ENCODE data around the gene ZNF346. TPM values are rescaled to one million over a fixed set of nuclear protein-coding genes. Genes with fewer than 3 reads are reported as not detected.
"Not testable (repeated sequence)": the region's sequence is repeated elsewhere in the genome, so short reads cannot be mapped to it uniquely, and the experiment has no call there.

The ZNF346 gene
- total RNA-seq, 4 donors from 2014 or later = 5.2 to 8.0 (median 6.8) TPM

- no peak for ATAC-seq
- Histone ChIP-seq H3K27me3 (no peaks in the 10 kb centered on the region), H3K9me3 (no peaks in the 10 kb centered on the region), H3K4me1 (peaks cover 6 to 22% of the 10 kb centered on the region in 2 donors), H3K27ac (no peak overlapping the region), H3K4me3 (no peak overlapping the region), H3K36me3 (peaks cover 0 to 11% of the 10 kb centered on the region in 2 donors)
- intact Hi-C loops (cut with DNase I; ENCODE audit: low total_unique reads) = no loop called here
- no peak for DNase-seq
- TF ChIP-seq POLR2A (IDR thresholded peaks at IDR 0.05) = no peak
- in situ Hi-C loops (cut with MboI; ENCODE audit: low sequenced_read_pairs in 4 of 4) = no loop called here
Measured at GRCh38 chr5:176985516-176985915, 37.0 kb upstream of the ZNF346 start.

- in situ Hi-C loops (cut with MboI; ENCODE audit: low sequenced_read_pairs in 4 of 4) = no loop called here
- intact Hi-C loops (cut with DNase I; ENCODE audit: low total_unique reads) = no loop called here
- no peaks in the 10 kb centered on the region for H3K27me3 ChIP-seq
- no peak overlapping the region for H3K4me3 ChIP-seq
- no peak for ATAC-seq
- no peaks in the 10 kb centered on the region for H3K9me3 ChIP-seq
- H3K4me1 ChIP-seq = peaks cover 6 to 22% of the 10 kb centered on the region in 2 donors
- peaks cover 0 to 4% of the 10 kb centered on the region in 2 donors for H3K36me3 ChIP-seq
- TF ChIP-seq CTCF (IDR thresholded peaks at IDR 0.05 in 4 of 5, conservative IDR thresholded peaks at IDR 0.05 in 1 of 5) = no peak
- no peak for TF ChIP-seq POLR2A (IDR thresholded peaks at IDR 0.05)
- no peak for DNase-seq
- no peak overlapping the region for H3K27ac ChIP-seq
Measured at GRCh38 chr5:176986280-176986679, 36.2 kb upstream of the ZNF346 start.

DNA sequence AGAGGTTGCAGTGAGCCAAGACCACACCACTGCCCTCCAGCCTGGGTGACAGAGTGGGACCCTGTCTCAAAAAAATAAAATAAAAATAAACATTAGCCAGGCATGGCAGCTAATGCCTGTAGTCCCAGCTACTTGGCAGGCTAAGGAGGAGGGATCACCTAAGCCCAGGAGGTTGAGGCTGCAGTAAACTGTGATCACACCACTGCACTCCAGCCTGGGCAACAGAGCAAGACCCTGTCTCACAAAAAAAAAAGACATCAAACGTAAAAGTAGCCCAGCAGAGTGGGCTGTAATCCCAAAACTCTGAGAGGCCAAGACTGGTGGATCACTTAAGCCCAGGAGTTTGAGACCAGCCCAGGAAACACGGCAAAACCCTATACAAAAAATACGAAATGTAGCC lies 34.9 kb upstream of the ZNF346 start:
- no peaks in the 10 kb centered on the region for H3K36me3 ChIP-seq
- no peak for DNase-seq
- peaks cover 6 to 22% of the 10 kb centered on the region in 2 donors for H3K4me1 ChIP-seq
- H3K9me3 ChIP-seq = no peaks in the 10 kb centered on the region
- in situ Hi-C loops (cut with MboI; ENCODE audit: low sequenced_read_pairs in 4 of 4) (no loop called here), intact Hi-C loops (cut with DNase I; ENCODE audit: low total_unique reads) (no loop called here)
- no peak for ATAC-seq
- H3K4me3 ChIP-seq = no peak overlapping the region
- no peak overlapping the region for H3K27ac ChIP-seq
- TF ChIP-seq CTCF (IDR thresholded peaks at IDR 0.05 in 4 of 5, conservative IDR thresholded peaks at IDR 0.05 in 1 of 5) (no peak), POLR2A (IDR thresholded peaks at IDR 0.05) (no peak)
- H3K27me3 ChIP-seq = no peaks in the 10 kb centered on the region

- DNase-seq; intact Hi-C loops (cut with DNase I; ENCODE audit: low total_unique reads); H3K4me3 ChIP-seq; H3K36me3 ChIP-seq; H3K27me3 ChIP-seq; H3K9me3 ChIP-seq; in situ Hi-C loops (cut with MboI; ENCODE audit: low sequenced_read_pairs in 4 of 4); ATAC-seq; H3K27ac ChIP-seq: not testable (repeated sequence)
- peaks cover 13 to 22% of the 10 kb centered on the region in 2 donors for H3K4me1 ChIP-seq
Measured at GRCh38 chr5:176993081-176993480, 29.4 kb upstream of the ZNF346 start.

- ATAC-seq (peak; percentile 44 to 72), DNase-seq (peak in 1 of 2 donors; percentile 39)
- no peaks in the 10 kb centered on the region for H3K9me3 ChIP-seq
- H3K27me3 ChIP-seq = no peaks in the 10 kb centered on the region
- H3K36me3 ChIP-seq = no peaks in the 10 kb centered on the region
- H3K4me3 ChIP-seq = no peak overlapping the region
- intact Hi-C loops (cut with DNase I; ENCODE audit: low total_unique reads) = no loop called here
- in situ Hi-C loops (cut with MboI; ENCODE audit: low sequenced_read_pairs in 4 of 4) = no loop called here
- TF ChIP-seq CTCF (IDR thresholded peaks at IDR 0.05 in 4 of 5, conservative IDR thresholded peaks at IDR 0.05 in 1 of 5) (no peak), POLR2A (IDR thresholded peaks at IDR 0.05) (no peak)
- peaks cover 12 to 13% of the 10 kb centered on the region in 2 donors for H3K4me1 ChIP-seq
- H3K27ac ChIP-seq = peak overlapping the region; percentile 3 to 56 (median 30)
Measured at GRCh38 chr5:176994460-176995121, 27.9 kb upstream of the ZNF346 start.

GRCh38 chr5:176995122-176995490 lies 27.4 kb upstream of the ZNF346 start:
- DNase-seq (no peak), ATAC-seq (no peak)
- in situ Hi-C loops (cut with MboI; ENCODE audit: low sequenced_read_pairs in 4 of 4) (no loop called here), intact Hi-C loops (cut with DNase I; ENCODE audit: low total_unique reads) (no loop called here)
- Histone ChIP-seq H3K27me3 (no peaks in the 10 kb centered on the region), H3K27ac (peak overlapping the region; percentile 3 to 56 (median 30)), H3K4me3 (no peak overlapping the region), H3K36me3 (no peaks in the 10 kb centered on the region), H3K9me3 (no peaks in the 10 kb centered on the region), H3K4me1 (peaks cover 12 to 13% of the 10 kb centered on the region in 2 donors)
- TF ChIP-seq POLR2A (IDR thresholded peaks at IDR 0.05) (no peak), CTCF (IDR thresholded peaks at IDR 0.05 in 4 of 5, conservative IDR thresholded peaks at IDR 0.05 in 1 of 5) (no peak)

Data from gastrocnemius medialis (tissue), 4 donors.